OCI-LY3 (cell line): ENCODE measurements around the gene PRKRA.

ENCODE experiments used
- CTCF ChIP-seq: fragments of 200-600, 300-600 bp; sonication (generic); IDR thresholded peaks from 2 replicates; pipeline ENCODE4 v1.5.1; 2014; ENCODE audit warnings: antibody characterized with exemption, low read length, low read depth
- EZH2phosphoT487 ChIP-seq: fragments of 200-600 bp; shearing (Covaris generic); IDR thresholded peaks from 2 replicates; pipeline ENCODE4 v1.6.1; 2018; ENCODE audit warnings: antibody characterized with exemption, mixed run types, low read depth

GRCh38 chr2:178469219-178469849 is 18.4 kb upstream of the PRKRA start:
- no peak for TF ChIP-seq CTCF
- TF ChIP-seq EZH2phosphoT487 = no peak
